SJCRH30 (cell line): ENCODE results near the gene MRPS27. TPM values are rescaled to one million over a fixed set of nuclear protein-coding genes. Genes with fewer than 3 reads are reported as not detected.

Experiments
- DNase-seq, 2 experiments: peaks; one replicate each; pipeline ENCODE4 v3.0.0-alpha.2; 2015 to 2020
- H3K27ac ChIP-seq: fragments of 250-450 bp; sonication (Bioruptor Pico); 2 replicates; pipeline ENCODE4 v1.5.1; 2020; ENCODE audit warnings: mild to moderate bottlenecking, moderate library complexity
- H3K27me3 ChIP-seq: fragments of 250-450 bp; sonication (Bioruptor Pico); 2 replicates; pipeline ENCODE4 v1.5.1; 2020; ENCODE audit warnings: mild to moderate bottlenecking, moderate library complexity
- H3K36me3 ChIP-seq: fragments of 250-450 bp; sonication (Bioruptor Pico); 2 replicates; pipeline ENCODE4 v1.5.1; 2020; ENCODE audit warnings: mild to moderate bottlenecking, moderate library complexity
- H3K4me1 ChIP-seq: fragments of 250-450 bp; sonication (Bioruptor Pico); 2 replicates; pipeline ENCODE4 v1.5.1; 2020; ENCODE audit warnings: mild to moderate bottlenecking, moderate library complexity
- H3K4me3 ChIP-seq: fragments of 250-450 bp; sonication (Bioruptor Pico); 2 replicates; pipeline ENCODE4 v1.5.1; 2020; ENCODE audit warnings: mild to moderate bottlenecking, moderate library complexity
- H3K9me3 ChIP-seq: fragments of 250-450 bp; sonication (Bioruptor Pico); replicated peaks from 2 replicates; pipeline ENCODE4 v1.5.1; 2020; ENCODE audit warnings: mild to moderate bottlenecking, moderate library complexity
- total RNA-seq: library from RNA; depleted of rRNA; stranded (reverse); fragments of >200 nt; shearing (Covaris generic); gene quantifications from 2 replicates; pipeline ENCODE4 v1.2.3, GENCODE V29; 2014

MRPS27 gene
- total RNA-seq, 1 experiment from 2014 or later = 105 TPM

- no peaks in the 10 kb centered on the region for H3K27me3 ChIP-seq
- no peak for DNase-seq
- H3K4me1 ChIP-seq = no peaks in the 10 kb centered on the region
- H3K36me3 ChIP-seq = peaks cover 10% of the 10 kb centered on the region
- no peak overlapping the region for H3K27ac ChIP-seq
- no peaks in the 10 kb centered on the region for H3K9me3 ChIP-seq
- no peak overlapping the region for H3K4me3 ChIP-seq
These were observed 50.0 kb downstream of the MRPS27 start for GRCh38 chr5:72270037-72270436.

GRCh38 chr5:72269411-72269780, 50.6 kb downstream of the MRPS27 start:
- DNase-seq = no peak
- H3K27me3 ChIP-seq = no peaks in the 10 kb centered on the region
- no peak overlapping the region for H3K4me3 ChIP-seq
- no peaks in the 10 kb centered on the region for H3K4me1 ChIP-seq
- H3K27ac ChIP-seq = no peak overlapping the region
- H3K9me3 ChIP-seq = no peaks in the 10 kb centered on the region
- H3K36me3 ChIP-seq = peaks cover 10% of the 10 kb centered on the region

- no peaks in the 10 kb centered on the region for H3K9me3 ChIP-seq
- H3K27me3 ChIP-seq = no peaks in the 10 kb centered on the region
- H3K27ac ChIP-seq = no peak overlapping the region
- no peak overlapping the region for H3K4me3 ChIP-seq
- peak; percentile 67 to 79 for DNase-seq
- no peaks in the 10 kb centered on the region for H3K4me1 ChIP-seq
- peaks cover 10% of the 10 kb centered on the region for H3K36me3 ChIP-seq
These were observed 51.2 kb downstream of the MRPS27 start for GRCh38 chr5:72268753-72269410.

GRCh38 chr5:72268260-72268659, 51.8 kb downstream of the MRPS27 start:
- Histone ChIP-seq H3K4me1 (no peaks in the 10 kb centered on the region), H3K9me3 (no peaks in the 10 kb centered on the region), H3K36me3 (peaks cover 12% of the 10 kb centered on the region), H3K27me3 (no peaks in the 10 kb centered on the region), H3K4me3 (no peak overlapping the region), H3K27ac (no peak overlapping the region)
- DNase-seq = no peak

- no peak for DNase-seq
- Histone ChIP-seq H3K27ac (no peak overlapping the region), H3K36me3 (peaks cover 12% of the 10 kb centered on the region), H3K9me3 (no peaks in the 10 kb centered on the region), H3K4me1 (no peaks in the 10 kb centered on the region), H3K4me3 (no peak overlapping the region), H3K27me3 (no peaks in the 10 kb centered on the region)
These were observed 52.4 kb downstream of the MRPS27 start for GRCh38 chr5:72267685-72268084.

- H3K27ac ChIP-seq = no peak overlapping the region
- H3K4me1 ChIP-seq = no peaks in the 10 kb centered on the region
- DNase-seq = no peak
These were observed 53.2 kb downstream of the MRPS27 start for GRCh38 chr5:72266862-72267261.

GRCh38 chr5:72265032-72265877, 54.8 kb downstream of the MRPS27 start:
- Histone ChIP-seq H3K4me3 (no peak overlapping the region), H3K36me3 (peaks cover 7% of the 10 kb centered on the region), H3K27ac (no peak overlapping the region), H3K27me3 (no peaks in the 10 kb centered on the region), H3K9me3 (no peaks in the 10 kb centered on the region), H3K4me1 (no peaks in the 10 kb centered on the region)
- DNase-seq = no peak

More at GRCh38 chr5:72266862-72267261, 53.2 kb downstream of the MRPS27 start:
- peaks cover 12% of the 10 kb centered on the region for H3K36me3 ChIP-seq
- no peak overlapping the region for H3K4me3 ChIP-seq
- no peaks in the 10 kb centered on the region for H3K9me3 ChIP-seq
- H3K27me3 ChIP-seq = no peaks in the 10 kb centered on the region

- Histone ChIP-seq H3K4me1 (peaks cover 4% of the 10 kb centered on the region; the same call in 1 of the 2 replicates), H3K27me3 (no peaks in the 10 kb centered on the region), H3K9me3 (no peaks in the 10 kb centered on the region), H3K36me3 (peaks cover 7% of the 10 kb centered on the region; the same call in 1 of the 2 replicates), H3K27ac (no peak overlapping the region), H3K4me3 (no peak overlapping the region)
- DNase-seq = no peak
These were observed 63.5 kb downstream of the MRPS27 start for GRCh38 chr5:72256536-72256935.

GRCh38 chr5:72255670-72256069, 64.4 kb downstream of the MRPS27 start:
- peaks cover 7% of the 10 kb centered on the region; the same call in 1 of the 2 replicates for H3K36me3 ChIP-seq
- DNase-seq = no peak
- no peak overlapping the region for H3K27ac ChIP-seq
- H3K27me3 ChIP-seq = no peaks in the 10 kb centered on the region
- peaks cover 4% of the 10 kb centered on the region; the same call in 1 of the 2 replicates for H3K4me1 ChIP-seq
- no peak overlapping the region for H3K4me3 ChIP-seq
- H3K9me3 ChIP-seq = no peaks in the 10 kb centered on the region

- H3K27me3 ChIP-seq = no peaks in the 10 kb centered on the region
- no peak overlapping the region for H3K27ac ChIP-seq
- H3K36me3 ChIP-seq = peaks cover 7% of the 10 kb centered on the region; the same call in 1 of the 2 replicates
- no peak overlapping the region for H3K4me3 ChIP-seq
- H3K9me3 ChIP-seq = no peaks in the 10 kb centered on the region
- H3K4me1 ChIP-seq = peaks cover 4% of the 10 kb centered on the region; the same call in 1 of the 2 replicates
- DNase-seq = no peak
These were observed 64.8 kb downstream of the MRPS27 start for GRCh38 chr5:72255237-72255636.

GRCh38 chr5:72252574-72253155, 67.4 kb downstream of the MRPS27 start:
- H3K4me3 ChIP-seq = no peak overlapping the region
- no peak for DNase-seq
- H3K9me3 ChIP-seq = no peaks in the 10 kb centered on the region
- peaks cover 9% of the 10 kb centered on the region for H3K4me1 ChIP-seq
- no peaks in the 10 kb centered on the region for H3K27me3 ChIP-seq
- no peak overlapping the region for H3K27ac ChIP-seq
- peaks cover 5% of the 10 kb centered on the region; the same call in 1 of the 2 replicates for H3K36me3 ChIP-seq

GRCh38 chr5:72252008-72252407, 68.0 kb downstream of the MRPS27 start:
- Histone ChIP-seq H3K9me3 (no peaks in the 10 kb centered on the region), H3K36me3 (peaks cover 5% of the 10 kb centered on the region; the same call in 1 of the 2 replicates), H3K4me3 (no peak overlapping the region), H3K4me1 (peaks cover 9% of the 10 kb centered on the region), H3K27me3 (no peaks in the 10 kb centered on the region), H3K27ac (no peak overlapping the region)
- DNase-seq = no peak

- H3K27me3 ChIP-seq = no peaks in the 10 kb centered on the region
- H3K9me3 ChIP-seq = no peaks in the 10 kb centered on the region
- H3K4me3 ChIP-seq = no peak overlapping the region
- peaks cover 9% of the 10 kb centered on the region for H3K4me1 ChIP-seq
- H3K36me3 ChIP-seq = peaks cover 1% of the 10 kb centered on the region; the same call in 1 of the 2 replicates
- H3K27ac ChIP-seq = no peak overlapping the region
- no peak for DNase-seq
These were observed 68.7 kb downstream of the MRPS27 start for GRCh38 chr5:72251386-72251785.

- no peaks in the 10 kb centered on the region for H3K36me3 ChIP-seq
- no peak overlapping the region for H3K4me3 ChIP-seq
- no peaks in the 10 kb centered on the region for H3K27me3 ChIP-seq
- peak; percentile 23 to 54 for DNase-seq
- no peaks in the 10 kb centered on the region for H3K9me3 ChIP-seq
- H3K4me1 ChIP-seq = peaks cover 9% of the 10 kb centered on the region
- H3K27ac ChIP-seq = no peak overlapping the region
These were observed 71.5 kb downstream of the MRPS27 start for GRCh38 chr5:72248410-72248981.
